KMS-11 (cell line): ENCODE data around the gene TRIO.

ENCODE experiments used
- H2AFZ ChIP-seq: fragments of 200-600 bp; sonication (generic); 2 replicates; pipeline ENCODE4 v1.6.1; 2016; ENCODE audit warnings: antibody characterized with exemption, mixed run types, low read depth
- H3K27ac ChIP-seq: fragments of 200-600 bp; sonication (generic); 2 replicates; pipeline ENCODE4 v1.6.1; 2016; ENCODE audit warnings: mild to moderate bottlenecking, mixed run types
- H3K27me3 ChIP-seq: fragments of 200-600 bp; sonication (generic); 2 replicates; pipeline ENCODE4 v1.6.1; 2017; ENCODE audit warnings: mild to moderate bottlenecking, low read depth, mixed run types, moderate library complexity; ENCODE audit not compliant: insufficient read depth
- H3K36me3 ChIP-seq: fragments of 200-600 bp; sonication (generic); 2 replicates; pipeline ENCODE4 v1.6.1; 2017; ENCODE audit warnings: mild to moderate bottlenecking, mixed run types; ENCODE audit not compliant: insufficient read depth
- H3K4me1 ChIP-seq: fragments of 200-600 bp; sonication (generic); 2 replicates; pipeline ENCODE4 v1.6.1; 2016; ENCODE audit warnings: mild to moderate bottlenecking, low read depth, mixed run types; ENCODE audit not compliant: poor library complexity, severe bottlenecking
- H3K4me2 ChIP-seq: fragments of 200-600 bp; sonication (generic); 2 replicates; pipeline ENCODE4 v1.7.0; 2016; ENCODE audit warnings: mild to moderate bottlenecking, mixed run types
- H3K4me3 ChIP-seq: fragments of 200-600 bp; sonication (generic); IDR thresholded peaks from 2 replicates; pipeline ENCODE4 v1.6.1; 2017; ENCODE audit warnings: low read depth, low read length, mixed read lengths; ENCODE audit not compliant: insufficient read depth
- H3K79me2 ChIP-seq: fragments of 200-600 bp; sonication (generic); 2 replicates; pipeline ENCODE4 v1.6.1; 2016; ENCODE audit warnings: low read depth, mixed run types; ENCODE audit not compliant: insufficient read depth
- H3K9ac ChIP-seq: fragments of 200-600 bp; sonication (generic); 2 replicates; pipeline ENCODE4 v1.6.1; 2016; ENCODE audit warnings: mild to moderate bottlenecking, mixed run types
- H4K20me1 ChIP-seq: fragments of 200-600 bp; sonication (generic); 2 replicates; pipeline ENCODE4 v1.6.1; 2016; ENCODE audit warnings: mild to moderate bottlenecking, mixed run types; ENCODE audit not compliant: insufficient read depth
- TF ChIP-seq, protein P1 (sequence below): fragments of 200-600 bp; sonication (generic); conservative IDR thresholded peaks from 2 replicates; pipeline ENCODE4 v1.6.1; 2017; ENCODE audit warnings: low read depth, mild to moderate bottlenecking, antibody characterized with exemption, low read length, moderate library complexity, mixed read lengths

The TRIO gene

DNA sequence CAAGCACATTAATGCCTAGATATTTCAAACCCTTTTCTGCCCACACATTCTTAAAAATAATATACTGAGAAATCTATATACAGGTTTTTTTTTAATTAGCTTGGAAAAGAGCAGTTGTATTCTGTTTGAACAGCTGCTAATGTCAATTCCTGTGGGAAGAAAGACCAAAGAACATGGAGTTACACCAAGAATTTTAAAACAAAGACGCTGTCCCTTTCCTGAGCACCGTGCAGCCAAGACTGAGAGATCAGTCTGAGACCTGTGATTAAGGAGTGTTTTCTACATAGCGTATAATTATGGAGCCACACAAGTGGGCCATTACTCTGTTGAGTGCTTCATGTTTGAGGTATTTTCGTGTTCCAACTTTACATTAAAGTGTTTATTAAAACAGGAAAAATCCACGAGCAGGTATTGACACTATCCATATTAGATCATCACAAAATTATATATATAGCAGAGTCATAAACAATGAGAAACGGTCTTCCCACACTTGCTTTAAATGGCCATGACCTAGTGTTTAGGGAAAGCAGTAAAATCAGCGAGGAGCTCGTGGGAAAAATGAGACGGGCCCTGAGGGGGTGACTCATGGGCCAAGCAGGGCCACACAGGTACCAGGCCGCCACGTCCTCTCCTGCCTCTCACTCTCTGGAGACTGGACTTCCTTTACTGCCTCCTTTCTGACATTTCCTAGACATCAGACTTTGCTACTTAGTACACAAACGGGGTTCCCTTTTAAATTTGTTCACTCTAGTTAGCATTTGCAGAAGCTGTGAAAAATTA, 285.4 kb downstream of the TRIO start:
- Histone ChIP-seq H3K27me3 (no peaks in the 10 kb centered on the region), H3K4me1 (no peaks in the 10 kb centered on the region), H3K4me3 (no peak overlapping the region), H2AFZ (no peak overlapping the region), H3K36me3 (no peaks in the 10 kb centered on the region), H4K20me1 (no peaks in the 10 kb centered on the region), H3K79me2 (no peaks in the 10 kb centered on the region), H3K4me2 (no peak overlapping the region), H3K27ac (no peak overlapping the region), H3K9ac (no peak overlapping the region)
- TF ChIP-seq, protein P1, sequence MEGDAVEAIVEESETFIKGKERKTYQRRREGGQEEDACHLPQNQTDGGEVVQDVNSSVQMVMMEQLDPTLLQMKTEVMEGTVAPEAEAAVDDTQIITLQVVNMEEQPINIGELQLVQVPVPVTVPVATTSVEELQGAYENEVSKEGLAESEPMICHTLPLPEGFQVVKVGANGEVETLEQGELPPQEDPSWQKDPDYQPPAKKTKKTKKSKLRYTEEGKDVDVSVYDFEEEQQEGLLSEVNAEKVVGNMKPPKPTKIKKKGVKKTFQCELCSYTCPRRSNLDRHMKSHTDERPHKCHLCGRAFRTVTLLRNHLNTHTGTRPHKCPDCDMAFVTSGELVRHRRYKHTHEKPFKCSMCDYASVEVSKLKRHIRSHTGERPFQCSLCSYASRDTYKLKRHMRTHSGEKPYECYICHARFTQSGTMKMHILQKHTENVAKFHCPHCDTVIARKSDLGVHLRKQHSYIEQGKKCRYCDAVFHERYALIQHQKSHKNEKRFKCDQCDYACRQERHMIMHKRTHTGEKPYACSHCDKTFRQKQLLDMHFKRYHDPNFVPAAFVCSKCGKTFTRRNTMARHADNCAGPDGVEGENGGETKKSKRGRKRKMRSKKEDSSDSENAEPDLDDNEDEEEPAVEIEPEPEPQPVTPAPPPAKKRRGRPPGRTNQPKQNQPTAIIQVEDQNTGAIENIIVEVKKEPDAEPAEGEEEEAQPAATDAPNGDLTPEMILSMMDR = no peak

DNA sequence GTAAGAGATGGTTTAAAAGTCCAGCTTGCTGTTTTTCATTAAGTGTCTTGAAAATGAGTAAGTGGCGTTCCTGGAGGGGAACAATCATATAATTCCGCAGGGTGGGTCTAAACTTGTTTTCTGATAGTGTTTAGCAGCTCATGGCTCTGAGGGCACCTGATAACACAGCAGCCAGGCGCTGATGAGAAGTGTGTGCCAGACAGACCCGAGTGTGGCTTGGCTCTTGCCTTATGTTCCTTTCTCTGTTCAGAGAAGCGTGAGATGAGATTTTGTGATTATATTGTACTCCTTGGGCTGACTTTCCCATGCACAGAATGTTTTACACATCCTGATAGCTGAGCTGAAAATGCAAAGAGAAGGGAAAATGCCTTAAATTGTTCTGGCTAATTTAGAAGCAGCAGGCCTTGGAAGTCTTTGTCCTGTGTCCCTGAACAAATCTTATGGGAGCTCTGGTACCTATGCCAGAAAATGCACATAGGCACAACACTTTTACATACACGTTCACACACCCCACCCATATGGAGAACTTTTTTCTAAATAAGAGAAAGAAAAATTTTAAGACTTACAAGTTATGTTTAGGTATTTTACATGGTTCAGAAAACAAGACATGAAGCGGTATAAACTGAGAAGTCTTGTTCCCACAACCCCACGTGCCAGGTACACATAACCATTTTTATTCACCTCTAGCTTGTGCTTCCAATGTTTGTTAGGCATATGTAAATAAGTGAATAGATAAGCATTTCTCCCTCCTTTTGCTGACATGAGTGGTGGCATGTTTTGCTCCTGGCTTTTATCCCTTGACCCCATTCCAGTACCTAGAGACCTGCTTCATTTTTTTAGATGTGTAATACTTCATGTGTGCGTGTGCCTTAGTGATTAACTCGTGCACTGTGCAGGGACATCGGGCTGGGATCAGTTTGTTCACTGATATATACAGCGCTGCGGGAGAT, 286.2 kb downstream of the TRIO start:
- Histone ChIP-seq H3K4me2 (no peak overlapping the region), H3K79me2 (no peaks in the 10 kb centered on the region), H3K27me3 (no peaks in the 10 kb centered on the region), H3K27ac (no peak overlapping the region), H4K20me1 (no peaks in the 10 kb centered on the region), H3K4me3 (no peak overlapping the region), H3K36me3 (no peaks in the 10 kb centered on the region), H3K9ac (no peak overlapping the region), H2AFZ (no peak overlapping the region), H3K4me1 (no peaks in the 10 kb centered on the region)
- TF ChIP-seq, protein P1 = no peak

DNA sequence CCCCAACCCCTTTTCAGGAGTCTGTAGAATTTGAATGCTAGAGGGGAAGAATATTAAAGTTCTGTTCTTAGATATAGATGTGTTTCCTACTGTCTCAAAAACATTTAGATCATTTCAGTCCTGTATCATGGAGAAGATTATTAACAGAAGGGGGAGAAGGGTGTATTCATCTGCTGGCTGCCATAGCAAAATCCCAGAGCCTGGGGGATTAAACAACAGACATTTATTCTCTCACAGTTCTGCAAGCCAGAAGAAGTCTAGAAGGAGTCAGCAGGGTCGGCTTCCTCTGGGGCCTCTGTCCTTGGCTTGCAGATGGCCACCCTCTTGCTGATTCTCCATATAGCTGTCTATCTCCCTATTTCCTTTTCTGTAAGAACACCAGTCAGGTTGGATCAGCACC, 288.4 kb downstream of the TRIO start:
- no peaks in the 10 kb centered on the region for H4K20me1 ChIP-seq
- no peaks in the 10 kb centered on the region for H3K36me3 ChIP-seq

DNA sequence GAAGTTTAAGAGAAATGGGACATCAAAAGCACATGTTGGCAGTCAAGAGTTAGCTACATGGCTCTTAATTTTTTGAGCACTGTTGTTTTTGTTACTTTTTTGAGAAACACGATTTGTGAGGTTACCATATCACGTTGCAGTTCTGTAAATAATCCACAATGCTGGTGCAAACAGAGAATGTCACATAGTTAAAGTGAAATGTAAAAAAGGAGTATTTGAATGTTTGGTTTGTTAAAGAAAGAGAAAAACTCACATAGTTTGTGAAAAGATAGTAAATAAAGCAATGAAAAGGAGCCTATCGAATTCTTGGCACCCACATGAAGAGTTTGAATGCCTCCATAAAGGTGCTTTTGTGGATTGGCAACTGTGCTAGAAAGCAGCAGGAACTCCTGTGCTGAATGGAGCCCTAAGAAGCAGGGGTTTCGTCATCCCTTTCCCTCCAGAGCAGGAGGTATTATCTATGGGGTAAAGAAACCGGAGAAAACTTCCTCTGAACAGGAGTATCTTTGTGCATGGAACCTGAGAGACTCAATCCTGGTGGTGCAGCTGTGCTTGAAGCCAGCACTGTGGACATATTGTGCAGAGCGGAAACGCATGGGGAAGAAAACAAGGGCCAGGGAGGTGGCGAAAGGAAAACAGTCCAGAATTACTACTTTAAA, 289.9 kb downstream of the TRIO start:
- Histone ChIP-seq H3K27ac (no peak overlapping the region), H3K4me3 (no peak overlapping the region), H3K79me2 (no peaks in the 10 kb centered on the region), H2AFZ (no peak overlapping the region), H3K4me1 (no peaks in the 10 kb centered on the region), H3K9ac (no peak overlapping the region), H3K27me3 (no peaks in the 10 kb centered on the region), H3K36me3 (no peaks in the 10 kb centered on the region), H4K20me1 (no peaks in the 10 kb centered on the region), H3K4me2 (no peak overlapping the region)
- TF ChIP-seq, protein P1 = no peak

More for the DNA sequence above, 288.4 kb downstream of the TRIO start:
- Histone ChIP-seq H3K27ac (no peak overlapping the region), H3K4me2 (no peak overlapping the region), H3K4me1 (no peaks in the 10 kb centered on the region), H3K79me2 (no peaks in the 10 kb centered on the region), H3K4me3 (no peak overlapping the region), H3K9ac (no peak overlapping the region), H2AFZ (no peak overlapping the region), H3K27me3 (no peaks in the 10 kb centered on the region)
- TF ChIP-seq, protein P1 = no peak
